HEK293 (cell line): ENCODE data around the gene PGBD5.

Experiments
- CTCF ChIA-PET: fragments of 350-600 bp; formaldehyde crosslinking; extraction: SDS; loops from one replicate; lab custom pipeline; 2021; ENCODE audit warnings: antibody characterized with exemption; lab: Yijun Ruan, JAX
- POLR2A ChIA-PET: fragments of 300-600 bp; formaldehyde crosslinking; extraction: SDS; loops from one replicate; lab custom pipeline; 2020; ENCODE audit warnings: antibody characterized with exemption, inconsistent platforms; lab: Yijun Ruan, JAX
- H3K27ac ChIP-seq: fragments of 200-500 bp; sonication (Bioruptor generic); 2 replicates; pipeline ENCODE4 v1.5.1; 2014; ENCODE audit warnings: low read depth, low read length, control low read depth, inconsistent platforms; ENCODE audit errors: extremely low read depth
- H3K36me3 ChIP-seq, 2 experiments: fragments of 200-500 bp in 1 of 2; sonication (Bioruptor generic) in 1 of 2; 1 replicate in 1 of 2; 2 replicates in 1 of 2; pipeline ENCODE4 v1.5.1; 2014 to 2017; ENCODE audit warnings: inconsistent platforms in 2 of 2, low read length in 2 of 2; ENCODE audit not compliant: control insufficient read depth in 2 of 2, insufficient read depth in 1 of 2
- H3K4me1 ChIP-seq: fragments of 200-500 bp; sonication (Bioruptor generic); 2 replicates; pipeline ENCODE4 v1.5.1; 2014; ENCODE audit warnings: mild to moderate bottlenecking, low read length, inconsistent platforms; ENCODE audit not compliant: control insufficient read depth, insufficient read depth
- H3K4me3 ChIP-seq: 2 replicates; pipeline ENCODE4 v1.5.1; 2011; ENCODE audit warnings: low read depth, mild to moderate bottlenecking, control low read depth, low read length, moderate library complexity
- H3K9me3 ChIP-seq: fragments of 200-500 bp; sonication (Bioruptor generic); 2 replicates; pipeline ENCODE4 v1.5.1; 2014; ENCODE audit warnings: low read depth, low read length, inconsistent platforms; ENCODE audit not compliant: control insufficient read depth, insufficient read depth
- HOXD13 ChIP-seq: sonication (generic); formaldehyde crosslinking; IDR thresholded peaks from 2 replicates; pipeline ENCODE4 v1.8.0; 2022; ENCODE audit warnings: missing genetic modification reagents, borderline replicate concordance
- KLF7 ChIP-seq: fragments of 450-650 bp; formaldehyde crosslinking; IDR thresholded peaks from 2 replicates; pipeline ENCODE4 v1.5.1; 2016; ENCODE audit warnings: missing biosample characterization, missing genetic modification characterization, borderline replicate concordance
- SP3 ChIP-seq: fragments of 450-650 bp; formaldehyde crosslinking; IDR thresholded peaks from 2 replicates; pipeline ENCODE4 v1.5.1; 2016; ENCODE audit warnings: missing biosample characterization, missing genetic modification characterization
- TCF7L2 ChIP-seq: IDR thresholded peaks from 2 replicates; pipeline ENCODE4 v1.6.1; 2011; ENCODE audit warnings: low read depth, mild to moderate bottlenecking, inconsistent platforms, low read length, moderate library complexity, borderline replicate concordance
- ZEB2 ChIP-seq: fragments of 450-650 bp; formaldehyde crosslinking; IDR thresholded peaks from 2 replicates; pipeline ENCODE4 v1.5.1; 2016; ENCODE audit warnings: missing biosample characterization, missing genetic modification characterization
- ZNF112 ChIP-seq: fragments of 450-650 bp; formaldehyde crosslinking; IDR thresholded peaks from 2 replicates; pipeline ENCODE4 v1.5.0; 2017; ENCODE audit warnings: missing biosample characterization, missing genetic modification characterization
- ZNF221 ChIP-seq: fragments of 450-650 bp; formaldehyde crosslinking; IDR thresholded peaks from 2 replicates; pipeline ENCODE4 v1.5.1; 2017; ENCODE audit warnings: missing biosample characterization, missing genetic modification characterization, borderline replicate concordance
- ZNF24 ChIP-seq: fragments of 450-650 bp; formaldehyde crosslinking; IDR thresholded peaks from 2 replicates; pipeline ENCODE4 v1.5.1; 2016; ENCODE audit warnings: missing biosample characterization, missing genetic modification characterization
- ZNF324 ChIP-seq: fragments of 450-650 bp; formaldehyde crosslinking; IDR thresholded peaks from 2 replicates; pipeline ENCODE4 v1.5.1; 2016; ENCODE audit warnings: missing biosample characterization, missing genetic modification characterization
- ZNF350 ChIP-seq: fragments of 450-650 bp; formaldehyde crosslinking; IDR thresholded peaks from 2 replicates; pipeline ENCODE4 v1.5.0; 2017; ENCODE audit warnings: missing biosample characterization, mild to moderate bottlenecking, missing genetic modification characterization
- ZNF433 ChIP-seq: fragments of 450-650 bp; formaldehyde crosslinking; IDR thresholded peaks from 2 replicates; pipeline ENCODE4 v1.5.1; 2016; ENCODE audit warnings: missing biosample characterization, missing genetic modification characterization, low read depth
- ZNF514 ChIP-seq: fragments of 450-650 bp; formaldehyde crosslinking; IDR thresholded peaks from 2 replicates; pipeline ENCODE4 v1.5.1; 2016; ENCODE audit warnings: missing biosample characterization, missing genetic modification characterization
- ZNF555 ChIP-seq: fragments of 450-650 bp; formaldehyde crosslinking; conservative IDR thresholded peaks from 2 replicates; pipeline ENCODE4 v1.5.1; 2017; ENCODE audit warnings: missing biosample characterization, mild to moderate bottlenecking, missing genetic modification characterization, inconsistent platforms
- ZNF561 ChIP-seq: fragments of 450-650 bp; IDR thresholded peaks from 2 replicates; pipeline ENCODE4 v1.5.1; 2018; ENCODE audit warnings: missing biosample characterization, missing genetic modification characterization, borderline replicate concordance
- ZNF600 ChIP-seq: fragments of 450-650 bp; formaldehyde crosslinking; IDR thresholded peaks from 2 replicates; pipeline ENCODE4 v1.5.1; 2016; ENCODE audit warnings: missing biosample characterization, missing genetic modification characterization
- ZNF624 ChIP-seq: fragments of 450-650 bp; formaldehyde crosslinking; IDR thresholded peaks from 2 replicates; pipeline ENCODE4 v1.5.1; 2017; ENCODE audit warnings: missing biosample characterization, missing genetic modification characterization
- ZNF629 ChIP-seq: fragments of 450-650 bp; formaldehyde crosslinking; IDR thresholded peaks from 2 replicates; pipeline ENCODE4 v1.5.1; 2017; ENCODE audit warnings: missing biosample characterization, missing genetic modification characterization
- ZNF701 ChIP-seq: fragments of 450-650 bp; formaldehyde crosslinking; IDR thresholded peaks from 2 replicates; pipeline ENCODE4 v1.5.1; 2016; ENCODE audit warnings: missing biosample characterization, missing genetic modification characterization
- ZNF707 ChIP-seq: fragments of 450-650 bp; formaldehyde crosslinking; IDR thresholded peaks from 2 replicates; pipeline ENCODE4 v1.5.1; 2016; ENCODE audit warnings: missing biosample characterization, missing genetic modification characterization
- ZSCAN23 ChIP-seq: fragments of 450-650 bp; formaldehyde crosslinking; IDR thresholded peaks from 2 replicates; pipeline ENCODE4 v1.5.1; 2016; ENCODE audit warnings: missing biosample characterization, missing genetic modification characterization
- ZXDB ChIP-seq: fragments of 450-650 bp; formaldehyde crosslinking; IDR thresholded peaks from 2 replicates; pipeline ENCODE4 v1.5.1; 2016; ENCODE audit warnings: missing biosample characterization, missing genetic modification characterization
- TF ChIP-seq, protein P1 (sequence below): fragments of 450-650 bp; formaldehyde crosslinking; IDR thresholded peaks from 2 replicates; pipeline ENCODE4 v1.5.1; 2016; ENCODE audit warnings: missing biosample characterization, missing genetic modification characterization
- TF ChIP-seq, protein P2 (sequence below): fragments of 450-650 bp; formaldehyde crosslinking; IDR thresholded peaks from 2 replicates; pipeline ENCODE4 v1.5.1; 2016; ENCODE audit warnings: missing biosample characterization, missing genetic modification characterization
- TF ChIP-seq, protein P3 (sequence below): fragments of 450-650 bp; formaldehyde crosslinking; IDR thresholded peaks from 2 replicates; pipeline ENCODE4 v1.5.1; 2016; ENCODE audit warnings: missing biosample characterization, missing genetic modification characterization
- TF ChIP-seq, protein P4 (sequence below): fragments of 450-650 bp; IDR thresholded peaks from 2 replicates; pipeline ENCODE4 v1.5.1; 2018; ENCODE audit warnings: missing biosample characterization, missing genetic modification characterization

Gene PGBD5

DNA sequence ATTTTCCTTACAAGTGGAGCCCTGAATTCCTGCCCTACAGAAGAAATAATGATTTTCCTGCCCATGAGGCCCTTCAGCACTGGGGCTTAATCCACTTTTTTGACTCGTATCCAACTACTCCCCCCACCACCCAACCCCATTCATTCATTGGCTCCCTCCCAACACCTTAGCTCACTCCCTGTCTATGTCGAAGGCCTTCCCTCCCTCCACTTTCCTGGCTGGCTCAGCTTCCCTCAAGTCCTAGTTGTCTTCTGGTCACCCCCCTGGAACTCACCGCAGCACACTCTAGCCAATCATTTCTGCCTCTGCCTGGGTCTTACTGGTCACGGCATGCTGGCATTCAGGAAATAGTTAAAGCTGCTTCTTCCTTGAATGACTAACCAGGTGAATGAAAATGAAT is 118.9 kb downstream of the PGBD5 start (continued):
- TF ChIP-seq ZNF707 (tag by site-specific recombination) (no peak), ZNF24 (tag by site-specific recombination) (peak; percentile 64), KLF7 (tag by site-specific recombination) (no peak), HOXD13 (no peak), ZNF555 (tag by site-specific recombination) (no peak), TCF7L2 (no peak)
- TF ChIP-seq, protein P1, sequence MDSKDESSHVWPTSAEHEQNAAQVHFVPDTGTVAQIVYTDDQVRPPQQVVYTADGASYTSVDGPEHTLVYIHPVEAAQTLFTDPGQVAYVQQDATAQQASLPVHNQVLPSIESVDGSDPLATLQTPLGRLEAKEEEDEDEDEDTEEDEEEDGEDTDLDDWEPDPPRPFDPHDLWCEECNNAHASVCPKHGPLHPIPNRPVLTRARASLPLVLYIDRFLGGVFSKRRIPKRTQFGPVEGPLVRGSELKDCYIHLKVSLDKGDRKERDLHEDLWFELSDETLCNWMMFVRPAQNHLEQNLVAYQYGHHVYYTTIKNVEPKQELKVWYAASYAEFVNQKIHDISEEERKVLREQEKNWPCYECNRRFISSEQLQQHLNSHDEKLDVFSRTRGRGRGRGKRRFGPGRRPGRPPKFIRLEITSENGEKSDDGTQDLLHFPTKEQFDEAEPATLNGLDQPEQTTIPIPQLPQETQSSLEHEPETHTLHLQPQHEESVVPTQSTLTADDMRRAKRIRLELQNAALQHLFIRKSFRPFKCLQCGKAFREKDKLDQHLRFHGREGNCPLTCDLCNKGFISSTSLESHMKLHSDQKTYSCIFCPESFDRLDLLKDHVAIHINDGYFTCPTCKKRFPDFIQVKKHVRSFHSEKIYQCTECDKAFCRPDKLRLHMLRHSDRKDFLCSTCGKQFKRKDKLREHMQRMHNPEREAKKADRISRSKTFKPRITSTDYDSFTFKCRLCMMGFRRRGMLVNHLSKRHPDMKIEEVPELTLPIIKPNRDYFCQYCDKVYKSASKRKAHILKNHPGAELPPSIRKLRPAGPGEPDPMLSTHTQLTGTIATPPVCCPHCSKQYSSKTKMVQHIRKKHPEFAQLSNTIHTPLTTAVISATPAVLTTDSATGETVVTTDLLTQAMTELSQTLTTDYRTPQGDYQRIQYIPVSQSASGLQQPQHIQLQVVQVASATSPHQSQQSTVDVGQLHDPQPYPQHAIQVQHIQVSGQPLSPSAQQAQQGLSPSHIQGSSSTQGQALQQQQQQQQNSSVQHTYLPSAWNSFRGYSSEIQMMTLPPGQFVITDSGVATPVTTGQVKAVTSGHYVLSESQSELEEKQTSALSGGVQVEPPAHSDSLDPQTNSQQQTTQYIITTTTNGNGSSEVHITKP (tag by site-specific recombination), result peak; percentile 60

DNA sequence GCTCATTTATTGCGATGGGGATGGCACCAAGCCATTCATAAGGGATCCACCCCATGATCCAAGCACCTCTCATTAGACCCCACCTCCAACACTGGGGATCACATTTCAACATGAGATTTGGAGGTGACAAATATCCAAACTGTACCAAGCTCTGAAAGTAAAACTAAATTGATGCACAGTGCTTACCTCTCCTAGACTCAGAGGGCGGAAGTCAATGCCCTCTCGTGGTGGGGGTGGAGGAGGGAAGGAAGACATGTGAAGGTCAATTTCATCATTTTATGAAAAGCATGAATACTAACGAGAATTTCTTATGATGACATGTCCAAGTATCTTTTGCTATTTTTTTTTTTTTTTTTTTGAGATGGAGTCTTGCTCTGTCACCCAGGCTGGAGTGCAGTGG is 120.0 kb downstream of the PGBD5 start:
- ChIA-PET POLR2A (no interaction called here), CTCF (interaction anchor here (0.6 to 3.6 kb wide), 4 partner anchors 24 to 645 kb away, joined by 3 to 14 read pairs (median 4); no protein-coding TSS in a partner anchor)
- Histone ChIP-seq H3K27ac (no peak overlapping the region), H3K4me3 (no peak overlapping the region), H3K36me3 (no peaks in the 10 kb centered on the region), H3K4me1 (no peaks in the 10 kb centered on the region), H3K9me3 (no peaks in the 10 kb centered on the region)
- TF ChIP-seq ZNF350 (tag by site-specific recombination) (no peak), ZNF112 (tag by site-specific recombination) (no peak)

DNA sequence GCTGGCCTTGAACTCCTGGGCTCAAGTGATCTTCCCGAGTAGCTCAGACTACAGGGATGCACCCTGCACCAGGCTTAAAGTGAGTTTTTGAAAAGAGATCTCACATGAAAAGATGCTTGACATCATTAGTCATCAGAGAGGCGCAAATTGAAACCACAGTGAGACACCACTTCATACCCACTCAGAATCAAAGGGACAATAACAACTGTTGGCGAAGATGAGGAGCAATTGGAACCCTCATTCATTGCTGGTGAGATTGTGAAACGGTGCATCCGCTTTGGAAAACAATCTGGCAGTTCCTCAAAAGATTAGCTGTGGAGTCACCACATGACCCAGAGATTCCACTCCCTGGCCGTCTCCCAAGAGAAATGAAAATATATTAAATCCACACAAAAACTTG is 122.3 kb downstream of the PGBD5 start:
- Histone ChIP-seq H3K4me1 (no peaks in the 10 kb centered on the region), H3K9me3 (no peaks in the 10 kb centered on the region), H3K36me3 (no peaks in the 10 kb centered on the region), H3K4me3 (no peak overlapping the region), H3K27ac (no peak overlapping the region)
- TF ChIP-seq SP3 (tag by site-specific recombination) (no peak), ZNF221 (no peak), ZNF600 (tag by site-specific recombination) (no peak), ZNF514 (no peak), ZNF624 (tag by site-specific recombination) (no peak), ZXDB (tag by site-specific recombination) (no peak), ZNF433 (tag by site-specific recombination) (no peak), ZSCAN23 (tag by site-specific recombination) (no peak), ZNF324 (tag by site-specific recombination) (no peak), ZEB2 (tag by site-specific recombination) (no peak)
- CTCF ChIA-PET, result interaction anchor here (3.6 kb wide), 1 partner anchor 643 kb away, joined by 14 read pairs; no protein-coding TSS in a partner anchor
- POLR2A ChIA-PET, result no interaction called here

DNA sequence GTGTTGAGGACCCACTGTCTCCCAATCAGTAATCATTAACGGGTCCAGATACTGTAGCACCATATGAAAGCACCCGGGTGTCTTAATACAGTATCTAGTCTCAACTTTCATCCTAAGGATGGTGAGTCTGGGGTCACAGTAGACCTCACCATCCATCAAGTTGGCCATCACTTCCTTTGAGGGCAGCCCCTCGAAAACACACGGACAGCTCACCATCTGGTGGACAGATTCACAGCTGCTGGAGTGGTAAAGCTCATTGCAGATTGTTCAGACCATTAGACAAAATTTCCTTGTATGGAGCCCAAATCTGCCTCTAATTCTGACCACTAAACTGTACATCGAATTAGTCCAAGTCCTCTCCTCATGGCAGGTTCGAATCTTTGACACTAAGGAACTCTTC is 123.1 kb downstream of the PGBD5 start:
- POLR2A ChIA-PET, result no interaction called here
- TF ChIP-seq, protein P2, sequence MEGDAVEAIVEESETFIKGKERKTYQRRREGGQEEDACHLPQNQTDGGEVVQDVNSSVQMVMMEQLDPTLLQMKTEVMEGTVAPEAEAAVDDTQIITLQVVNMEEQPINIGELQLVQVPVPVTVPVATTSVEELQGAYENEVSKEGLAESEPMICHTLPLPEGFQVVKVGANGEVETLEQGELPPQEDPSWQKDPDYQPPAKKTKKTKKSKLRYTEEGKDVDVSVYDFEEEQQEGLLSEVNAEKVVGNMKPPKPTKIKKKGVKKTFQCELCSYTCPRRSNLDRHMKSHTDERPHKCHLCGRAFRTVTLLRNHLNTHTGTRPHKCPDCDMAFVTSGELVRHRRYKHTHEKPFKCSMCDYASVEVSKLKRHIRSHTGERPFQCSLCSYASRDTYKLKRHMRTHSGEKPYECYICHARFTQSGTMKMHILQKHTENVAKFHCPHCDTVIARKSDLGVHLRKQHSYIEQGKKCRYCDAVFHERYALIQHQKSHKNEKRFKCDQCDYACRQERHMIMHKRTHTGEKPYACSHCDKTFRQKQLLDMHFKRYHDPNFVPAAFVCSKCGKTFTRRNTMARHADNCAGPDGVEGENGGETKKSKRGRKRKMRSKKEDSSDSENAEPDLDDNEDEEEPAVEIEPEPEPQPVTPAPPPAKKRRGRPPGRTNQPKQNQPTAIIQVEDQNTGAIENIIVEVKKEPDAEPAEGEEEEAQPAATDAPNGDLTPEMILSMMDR (tag by site-specific recombination), result 0 out of 2 replicates have a peak, but pooled peaks have one; percentile 22
- TF ChIP-seq, protein P3, sequence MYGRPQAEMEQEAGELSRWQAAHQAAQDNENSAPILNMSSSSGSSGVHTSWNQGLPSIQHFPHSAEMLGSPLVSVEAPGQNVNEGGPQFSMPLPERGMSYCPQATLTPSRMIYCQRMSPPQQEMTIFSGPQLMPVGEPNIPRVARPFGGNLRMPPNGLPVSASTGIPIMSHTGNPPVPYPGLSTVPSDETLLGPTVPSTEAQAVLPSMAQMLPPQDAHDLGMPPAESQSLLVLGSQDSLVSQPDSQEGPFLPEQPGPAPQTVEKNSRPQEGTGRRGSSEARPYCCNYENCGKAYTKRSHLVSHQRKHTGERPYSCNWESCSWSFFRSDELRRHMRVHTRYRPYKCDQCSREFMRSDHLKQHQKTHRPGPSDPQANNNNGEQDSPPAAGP, result no peak
- TF ChIP-seq ZNF701 (tag by site-specific recombination), result no peak
- TF ChIP-seq, protein P4, sequence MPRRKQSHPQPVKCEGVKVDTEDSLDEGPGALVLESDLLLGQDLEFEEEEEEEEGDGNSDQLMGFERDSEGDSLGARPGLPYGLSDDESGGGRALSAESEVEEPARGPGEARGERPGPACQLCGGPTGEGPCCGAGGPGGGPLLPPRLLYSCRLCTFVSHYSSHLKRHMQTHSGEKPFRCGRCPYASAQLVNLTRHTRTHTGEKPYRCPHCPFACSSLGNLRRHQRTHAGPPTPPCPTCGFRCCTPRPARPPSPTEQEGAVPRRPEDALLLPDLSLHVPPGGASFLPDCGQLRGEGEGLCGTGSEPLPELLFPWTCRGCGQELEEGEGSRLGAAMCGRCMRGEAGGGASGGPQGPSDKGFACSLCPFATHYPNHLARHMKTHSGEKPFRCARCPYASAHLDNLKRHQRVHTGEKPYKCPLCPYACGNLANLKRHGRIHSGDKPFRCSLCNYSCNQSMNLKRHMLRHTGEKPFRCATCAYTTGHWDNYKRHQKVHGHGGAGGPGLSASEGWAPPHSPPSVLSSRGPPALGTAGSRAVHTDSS, result no peak
- no peak for TF ChIP-seq ZNF561 (tag by site-specific recombination)
- TF ChIP-seq ZNF433 (tag by site-specific recombination), result no peak
- TF ChIP-seq ZNF629 (tag by site-specific recombination), result no peak
- TF ChIP-seq, all 188 proteins: peak for 1
- Histone ChIP-seq H3K27ac (no peak overlapping the region), H3K9me3 (no peaks in the 10 kb centered on the region), H3K4me3 (no peak overlapping the region), H3K36me3 (no peaks in the 10 kb centered on the region), H3K4me1 (no peaks in the 10 kb centered on the region)
- CTCF ChIA-PET, result interaction anchor here (0.6 to 3.6 kb wide), 4 partner anchors 265 to 642 kb away, joined by 3 to 14 read pairs (median 6); no protein-coding TSS in a partner anchor
